Measurements from ENCODE around the gene RPS6KA4.

Gene RPS6KA4

GRCh38 chr11:64369440-64370421 is 10.8 kb downstream of the RPS6KA4 start:
- DNase-seq = no peak

GRCh38 chr11:64371201-64371600 is 12.2 kb downstream of the RPS6KA4 start:
- DNase-seq = no peak

GRCh38 chr11:64372021-64372420 is 13.1 kb downstream of the RPS6KA4 start:
- DNase-seq = no peak

- no peak for DNase-seq
Measured at GRCh38 chr11:64372802-64373597, 14.0 kb downstream of the RPS6KA4 start.

GRCh38 chr11:64373598-64373974 is 14.6 kb downstream of the RPS6KA4 start:
- no peak for DNase-seq

GRCh38 chr11:64376071-64376470 is 17.1 kb downstream of the RPS6KA4 start:
- DNase-seq = no peak

GRCh38 chr11:64378335-64378880 is 19.4 kb downstream of the RPS6KA4 start:
- DNase-seq = no peak

GRCh38 chr11:64379160-64379559 is 20.2 kb downstream of the RPS6KA4 start:
- no peak for DNase-seq

- no peak for DNase-seq
Measured at GRCh38 chr11:64379817-64380709, 21.1 kb downstream of the RPS6KA4 start.

- no peak for DNase-seq
Measured at GRCh38 chr11:64381350-64381749, 22.4 kb downstream of the RPS6KA4 start.

- no peak for DNase-seq
Measured at GRCh38 chr11:64382047-64382446, 23.1 kb downstream of the RPS6KA4 start.

- no peak for DNase-seq
Measured at GRCh38 chr11:64382586-64382985, 23.6 kb downstream of the RPS6KA4 start.

GRCh38 chr11:64383580-64383979 is 24.6 kb downstream of the RPS6KA4 start:
- DNase-seq = no peak

GRCh38 chr11:64384028-64384737 is 25.2 kb downstream of the RPS6KA4 start:
- DNase-seq = no peak

- no peak for DNase-seq
Measured at GRCh38 chr11:64384981-64385944, 26.3 kb downstream of the RPS6KA4 start.

- no peak for DNase-seq
Measured at GRCh38 chr11:64385945-64386704, 27.2 kb downstream of the RPS6KA4 start.

- DNase-seq = no peak
Measured at GRCh38 chr11:64387916-64388315, 29.0 kb downstream of the RPS6KA4 start.

GRCh38 chr11:64388894-64389293 is 29.9 kb downstream of the RPS6KA4 start:
- DNase-seq = no peak

GRCh38 chr11:64389851-64390250 is 30.9 kb downstream of the RPS6KA4 start:
- no peak for DNase-seq

GRCh38 chr11:64390558-64390957 is 31.6 kb downstream of the RPS6KA4 start:
- no peak for DNase-seq
